Prostate gland (tissue), 2 donors: ENCODE measurements around the gene C1QTNF6. TPM values are rescaled to one million over a fixed set of nuclear protein-coding genes. Genes with fewer than 3 reads are reported as not detected.
"Not testable (repeated sequence)": the region's sequence is repeated elsewhere in the genome, so short reads cannot be mapped to it uniquely, and the experiment has no call there.

Experiments
- DNase-seq: peaks from one replicate; pipeline ENCODE4 v3.0.0-alpha.2; 2019; ENCODE audit warnings: low spot score
- H3K27ac ChIP-seq, 2 donors: fragments of 200-600 bp; sonication (generic); 2 replicates each; pipeline ENCODE4 v1.5.1; 2017 to 2019
- H3K27me3 ChIP-seq: fragments of 200-600 bp; sonication (generic); replicated peaks from 2 replicates; pipeline ENCODE4 v1.5.1; 2019; ENCODE audit not compliant: insufficient read depth
- H3K36me3 ChIP-seq, 2 donors: fragments of 200-600 bp; sonication (generic); 1 replicate in 1 of 2; 2 replicates in 1 of 2; pipeline versions ENCODE4 v1.5.1 to v1.8.1; 2017 to 2019
- H3K4me1 ChIP-seq: fragments of 200-600 bp; sonication (generic); replicated peaks from 2 replicates; pipeline ENCODE4 v1.5.1; 2019
- H3K4me3 ChIP-seq, 2 donors: fragments of 200-600 bp; sonication (generic); 2 replicates each; pipeline ENCODE4 v1.5.1; 2017 to 2019
- H3K9me3 ChIP-seq: fragments of 200-600 bp; sonication (generic); 2 replicates; pipeline ENCODE4 v1.5.1; 2017
- POLR2A ChIP-seq: fragments of 450-650 bp; IDR thresholded peaks from one replicate; pipeline ENCODE4 v1.6.1; 2016; ENCODE audit warnings: antibody characterized with exemption, mild to moderate bottlenecking
- POLR2AphosphoS5 ChIP-seq: sonication (generic); formaldehyde crosslinking; IDR thresholded peaks from one replicate; pipeline ENCODE4 v1.6.1; 2017; ENCODE audit warnings: antibody characterized with exemption
- WGBS: methylation state at CpG from one replicate; pipeline ENCODE4 v1.1.5; 2018; 5-methylcytosine and 5-hydroxymethylcytosine counted together
- intact Hi-C: fragments of 100-400 bp; cut with DNase I; formaldehyde crosslinking; loops from one replicate; pipeline ENCODE4 v1.14.2; 2022
- total RNA-seq, 2 donors: library from RNA; depleted of rRNA; stranded (reverse); fragments of >200 nt; gene quantifications; one replicate each; pipeline ENCODE4 v1.1.0, GENCODE V29; 2016
- TF ChIP-seq, protein P1 (sequence below), 4 experiments: fragments of 200-600 bp in 2 of 4; fragments of 450-650 bp in 2 of 4; sonication (generic) in 2 of 4; IDR thresholded peaks; 1 replicate in 3 of 4; 2 replicates in 1 of 4; pipeline ENCODE4 v1.5.1; 2016 to 2019; ENCODE audit warnings: antibody characterized with exemption in 4 of 4, mild to moderate bottlenecking in 2 of 4, moderate library complexity in 2 of 4

C1QTNF6 gene
- total RNA-seq, 2 donors from 2014 or later: 2.1 to 9.3 TPM

- H3K4me3 ChIP-seq: no peak overlapping the region
- intact Hi-C loops: loop anchor here (10.0 kb wide), 1 partner anchor 127 kb away; no protein-coding TSS in a partner anchor
- no peaks in the 10 kb centered on the region for H3K36me3 ChIP-seq
- no peaks in the 10 kb centered on the region for H3K27me3 ChIP-seq
- no peak for DNase-seq
- H3K4me1 ChIP-seq: peaks cover 10% of the 10 kb centered on the region
- TF ChIP-seq POLR2A (no peak), POLR2AphosphoS5 (no peak)
- TF ChIP-seq, protein P1, sequence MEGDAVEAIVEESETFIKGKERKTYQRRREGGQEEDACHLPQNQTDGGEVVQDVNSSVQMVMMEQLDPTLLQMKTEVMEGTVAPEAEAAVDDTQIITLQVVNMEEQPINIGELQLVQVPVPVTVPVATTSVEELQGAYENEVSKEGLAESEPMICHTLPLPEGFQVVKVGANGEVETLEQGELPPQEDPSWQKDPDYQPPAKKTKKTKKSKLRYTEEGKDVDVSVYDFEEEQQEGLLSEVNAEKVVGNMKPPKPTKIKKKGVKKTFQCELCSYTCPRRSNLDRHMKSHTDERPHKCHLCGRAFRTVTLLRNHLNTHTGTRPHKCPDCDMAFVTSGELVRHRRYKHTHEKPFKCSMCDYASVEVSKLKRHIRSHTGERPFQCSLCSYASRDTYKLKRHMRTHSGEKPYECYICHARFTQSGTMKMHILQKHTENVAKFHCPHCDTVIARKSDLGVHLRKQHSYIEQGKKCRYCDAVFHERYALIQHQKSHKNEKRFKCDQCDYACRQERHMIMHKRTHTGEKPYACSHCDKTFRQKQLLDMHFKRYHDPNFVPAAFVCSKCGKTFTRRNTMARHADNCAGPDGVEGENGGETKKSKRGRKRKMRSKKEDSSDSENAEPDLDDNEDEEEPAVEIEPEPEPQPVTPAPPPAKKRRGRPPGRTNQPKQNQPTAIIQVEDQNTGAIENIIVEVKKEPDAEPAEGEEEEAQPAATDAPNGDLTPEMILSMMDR (IDR thresholded peaks at IDR 0.05): no peak
- no peaks in the 10 kb centered on the region for H3K9me3 ChIP-seq
- no peak overlapping the region for H3K27ac ChIP-seq
- WGBS: 85% methylated on average over 5 of the region's 5 CpGs
These were observed 14.0 kb upstream of the C1QTNF6 start for GRCh38 chr22:37202001-37202555.

- H3K27ac ChIP-seq, H3K27me3 ChIP-seq, H3K36me3 ChIP-seq, H3K9me3 ChIP-seq, H3K4me3 ChIP-seq, DNase-seq: not testable (repeated sequence)
- WGBS: 93% methylated on average over 6 of the region's 6 CpGs
- intact Hi-C loops: loop anchor here (10.0 kb wide), 1 partner anchor 127 kb away; no protein-coding TSS in a partner anchor
- peaks cover 17% of the 10 kb centered on the region for H3K4me1 ChIP-seq
These were observed 13.4 kb upstream of the C1QTNF6 start for GRCh38 chr22:37201443-37201820.

GRCh38 chr22:37199760-37200108 is 11.7 kb upstream of the C1QTNF6 start:
- Histone ChIP-seq H3K36me3 (no peaks in the 10 kb centered on the region), H3K4me1 (peaks cover 18% of the 10 kb centered on the region), H3K9me3 (no peaks in the 10 kb centered on the region), H3K27me3 (no peaks in the 10 kb centered on the region), H3K4me3 (no peak overlapping the region), H3K27ac (peak overlapping the region; percentile 89 to 94)
- TF ChIP-seq POLR2A (no peak), POLR2AphosphoS5 (no peak)
- TF ChIP-seq, protein P1 (IDR thresholded peaks at IDR 0.05): no peak
- peak; percentile 38 for DNase-seq
- intact Hi-C loops: loop anchor here (1.0 to 10.0 kb wide), 3 partner anchors 33 to 415 kb away; no protein-coding TSS in a partner anchor
- WGBS: 12% methylated on average over 12 of the region's 12 CpGs

GRCh38 chr22:37199103-37199759 is 11.2 kb upstream of the C1QTNF6 start:
- H3K27ac ChIP-seq: peak overlapping the region; percentile 89 to 94
- peak; percentile 97 for TF ChIP-seq POLR2AphosphoS5
- peak; percentile 99 for TF ChIP-seq POLR2A
- TF ChIP-seq, protein P1 (IDR thresholded peaks at IDR 0.05): peak; percentile 93 to 99 (median 96)
- no peaks in the 10 kb centered on the region for H3K9me3 ChIP-seq
- peaks cover 18% of the 10 kb centered on the region for H3K4me1 ChIP-seq
- 1% methylated on average over 57 of the region's 58 CpGs for WGBS
- peak overlapping the region; percentile 38 to 64 for H3K4me3 ChIP-seq
- no peaks in the 10 kb centered on the region for H3K27me3 ChIP-seq
- intact Hi-C loops: loop anchor here (1.0 to 10.0 kb wide), 2 partner anchors 33 to 414 kb away; no protein-coding TSS in a partner anchor
- H3K36me3 ChIP-seq: no peaks in the 10 kb centered on the region
- DNase-seq: peak; percentile 96

- H3K9me3 ChIP-seq: no peaks in the 10 kb centered on the region
- H3K36me3 ChIP-seq: no peaks in the 10 kb centered on the region
- peak; percentile 86 for DNase-seq
- peak overlapping the region; percentile 89 to 94 for H3K27ac ChIP-seq
- peaks cover 18% of the 10 kb centered on the region for H3K4me1 ChIP-seq
- intact Hi-C loops: loop anchor here (1.0 to 10.0 kb wide), 2 partner anchors 32 to 414 kb away; no protein-coding TSS in a partner anchor
- no peaks in the 10 kb centered on the region for H3K27me3 ChIP-seq
- WGBS: 2% methylated on average over 51 of the region's 51 CpGs
- peak overlapping the region; percentile 38 to 64 for H3K4me3 ChIP-seq
- TF ChIP-seq, protein P1 (IDR thresholded peaks at IDR 0.05): peak; percentile 68 to 97 (median 82)
- no peak for TF ChIP-seq POLR2A
- TF ChIP-seq POLR2AphosphoS5: peak; percentile 40
These were observed 10.4 kb upstream of the C1QTNF6 start for GRCh38 chr22:37198258-37199102.
